HL-60 (cell line): ENCODE results near the gene PHPT1.

Experiments
- GABPA ChIP-seq: IDR thresholded peaks from 2 replicates; pipeline ENCODE4 v1.6.1; 2012; ENCODE audit warnings: low read depth
- POLR2AphosphoS5 ChIP-seq: IDR thresholded peaks from 2 replicates; pipeline ENCODE4 v1.6.1; 2012; ENCODE audit warnings: low read depth
- TF ChIP-seq, protein P1 (sequence below): IDR thresholded peaks from one replicate; pipeline ENCODE4 v1.5.1; 2011; ENCODE audit warnings: low read length, control low read depth, inconsistent platforms; ENCODE audit not compliant: insufficient read depth

DNA sequence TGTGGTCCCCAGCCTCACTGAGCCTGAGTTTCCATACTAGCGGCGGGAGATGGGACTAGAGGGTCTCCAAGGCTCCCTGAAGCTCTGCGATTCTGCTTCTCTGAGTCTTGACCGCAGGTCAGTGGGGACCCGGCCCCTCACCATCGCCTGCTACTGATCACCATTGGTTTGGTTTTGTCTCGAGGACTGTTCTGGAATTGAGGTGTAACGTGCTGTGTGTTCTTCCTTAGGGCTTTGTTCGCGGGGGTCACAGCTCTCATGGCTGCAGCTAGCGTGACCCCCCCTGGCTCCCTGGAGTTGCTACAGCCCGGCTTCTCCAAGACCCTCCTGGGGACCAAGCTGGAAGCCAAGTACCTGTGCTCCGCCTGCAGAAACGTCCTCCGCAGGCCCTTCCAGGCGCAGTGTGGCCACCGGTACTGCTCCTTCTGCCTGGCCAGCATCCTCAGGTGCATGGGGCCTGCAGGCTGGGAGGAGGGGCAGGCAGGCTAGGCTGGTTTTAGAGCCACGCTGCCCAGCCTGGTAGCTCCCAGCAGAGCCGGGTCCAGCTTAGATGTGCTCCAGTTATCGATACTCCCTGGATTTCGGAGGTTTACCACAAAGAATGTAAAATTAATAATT, 49.4 kb downstream of the PHPT1 start:
- TF ChIP-seq, protein P1, sequence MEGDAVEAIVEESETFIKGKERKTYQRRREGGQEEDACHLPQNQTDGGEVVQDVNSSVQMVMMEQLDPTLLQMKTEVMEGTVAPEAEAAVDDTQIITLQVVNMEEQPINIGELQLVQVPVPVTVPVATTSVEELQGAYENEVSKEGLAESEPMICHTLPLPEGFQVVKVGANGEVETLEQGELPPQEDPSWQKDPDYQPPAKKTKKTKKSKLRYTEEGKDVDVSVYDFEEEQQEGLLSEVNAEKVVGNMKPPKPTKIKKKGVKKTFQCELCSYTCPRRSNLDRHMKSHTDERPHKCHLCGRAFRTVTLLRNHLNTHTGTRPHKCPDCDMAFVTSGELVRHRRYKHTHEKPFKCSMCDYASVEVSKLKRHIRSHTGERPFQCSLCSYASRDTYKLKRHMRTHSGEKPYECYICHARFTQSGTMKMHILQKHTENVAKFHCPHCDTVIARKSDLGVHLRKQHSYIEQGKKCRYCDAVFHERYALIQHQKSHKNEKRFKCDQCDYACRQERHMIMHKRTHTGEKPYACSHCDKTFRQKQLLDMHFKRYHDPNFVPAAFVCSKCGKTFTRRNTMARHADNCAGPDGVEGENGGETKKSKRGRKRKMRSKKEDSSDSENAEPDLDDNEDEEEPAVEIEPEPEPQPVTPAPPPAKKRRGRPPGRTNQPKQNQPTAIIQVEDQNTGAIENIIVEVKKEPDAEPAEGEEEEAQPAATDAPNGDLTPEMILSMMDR, result no peak
- TF ChIP-seq POLR2AphosphoS5 (no peak), GABPA (no peak)
